MM.1S (cell line): Measurements from ENCODE around the gene CD163.

ENCODE experiments used
- CTCF ChIP-seq: fragments of 300-600 bp; sonication (generic); IDR thresholded peaks from 2 replicates; pipeline ENCODE4 v1.5.1; 2016; ENCODE audit warnings: antibody characterized with exemption, low read length, mixed read lengths
- EZH2 ChIP-seq: fragments of 300-600 bp; sonication (generic); optimal IDR thresholded peaks from 2 replicates; pipeline ENCODE3; 2017; ENCODE audit warnings: low read depth, mild to moderate bottlenecking, antibody characterized with exemption, low read length, mixed read lengths

GRCh38 chr12:7444537-7444936 lies 59.0 kb downstream of the CD163 start:
- TF ChIP-seq CTCF, result no peak
- no peak for TF ChIP-seq EZH2
